GM12865 (cell line): ENCODE measurements around the gene SLC49A4.

Experiments used
- DNase-seq: peaks from one replicate; pipeline ENCODE4 v3.0.0; 2010; ENCODE audit warnings: low read depth
- H3K4me3 ChIP-seq: 2 replicates; pipeline ENCODE4 v1.5.1; 2011; ENCODE audit warnings: mild to moderate bottlenecking, low read depth, low read length, control low read depth
- TF ChIP-seq, protein P1 (sequence below): IDR thresholded peaks from 2 replicates; pipeline ENCODE4 v1.5.1; 2011; ENCODE audit warnings: low read length, control low read depth, low read depth, inconsistent platforms; ENCODE audit not compliant: insufficient read depth; ENCODE audit errors: missing control alignments

The SLC49A4 gene

DNA sequence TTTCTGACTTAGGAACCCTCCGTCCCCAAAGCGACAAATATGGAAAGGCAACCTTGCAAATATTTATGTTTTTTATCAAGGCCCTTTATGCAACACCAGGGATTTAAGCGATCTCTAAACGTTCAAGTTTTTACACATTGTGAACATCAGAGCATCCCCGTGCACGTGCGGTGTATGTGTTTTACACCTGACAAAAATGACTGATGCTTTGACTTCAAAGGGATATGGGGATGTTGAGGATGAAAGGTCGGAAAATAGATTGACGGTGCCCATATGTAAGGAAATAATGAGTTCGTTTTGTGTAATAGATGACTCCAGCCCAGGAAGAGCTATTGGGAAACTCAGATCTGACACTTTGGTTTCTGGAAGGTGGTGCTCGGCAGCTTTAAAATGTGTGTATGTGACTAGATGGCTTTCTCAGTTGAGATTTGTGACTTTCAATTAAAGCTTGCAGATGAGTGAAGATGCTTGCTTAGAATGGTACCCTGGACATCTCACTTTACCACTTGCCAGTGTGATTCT lies 866 bp downstream of the SLC49A4 start:
- DNase-seq: no peak
- H3K4me3 ChIP-seq: peak overlapping the region; percentile 79
- TF ChIP-seq, protein P1, sequence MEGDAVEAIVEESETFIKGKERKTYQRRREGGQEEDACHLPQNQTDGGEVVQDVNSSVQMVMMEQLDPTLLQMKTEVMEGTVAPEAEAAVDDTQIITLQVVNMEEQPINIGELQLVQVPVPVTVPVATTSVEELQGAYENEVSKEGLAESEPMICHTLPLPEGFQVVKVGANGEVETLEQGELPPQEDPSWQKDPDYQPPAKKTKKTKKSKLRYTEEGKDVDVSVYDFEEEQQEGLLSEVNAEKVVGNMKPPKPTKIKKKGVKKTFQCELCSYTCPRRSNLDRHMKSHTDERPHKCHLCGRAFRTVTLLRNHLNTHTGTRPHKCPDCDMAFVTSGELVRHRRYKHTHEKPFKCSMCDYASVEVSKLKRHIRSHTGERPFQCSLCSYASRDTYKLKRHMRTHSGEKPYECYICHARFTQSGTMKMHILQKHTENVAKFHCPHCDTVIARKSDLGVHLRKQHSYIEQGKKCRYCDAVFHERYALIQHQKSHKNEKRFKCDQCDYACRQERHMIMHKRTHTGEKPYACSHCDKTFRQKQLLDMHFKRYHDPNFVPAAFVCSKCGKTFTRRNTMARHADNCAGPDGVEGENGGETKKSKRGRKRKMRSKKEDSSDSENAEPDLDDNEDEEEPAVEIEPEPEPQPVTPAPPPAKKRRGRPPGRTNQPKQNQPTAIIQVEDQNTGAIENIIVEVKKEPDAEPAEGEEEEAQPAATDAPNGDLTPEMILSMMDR: no peak

DNA sequence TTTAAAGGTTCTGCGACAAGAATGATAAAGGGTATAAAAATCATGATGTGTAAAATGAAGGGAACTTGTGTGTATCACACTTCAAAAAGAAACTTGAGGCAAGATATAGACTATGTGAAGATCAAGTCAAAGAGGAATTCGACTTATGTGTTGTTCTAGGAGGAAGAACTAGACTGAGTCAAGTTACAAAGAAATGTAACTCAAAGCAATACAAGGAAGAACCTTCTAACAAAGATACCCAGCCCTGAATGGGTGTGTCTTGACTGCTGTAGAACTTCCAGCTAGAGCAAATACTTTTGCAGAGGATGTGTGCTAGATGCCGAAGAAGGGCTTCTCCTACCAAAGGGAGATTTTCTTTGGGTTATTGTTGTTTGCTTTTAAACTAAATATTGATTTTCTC lies 2.4 kb downstream of the SLC49A4 start:
- H3K4me3 ChIP-seq: no peak overlapping the region
- TF ChIP-seq, protein P1: no peak
- no peak for DNase-seq

DNA sequence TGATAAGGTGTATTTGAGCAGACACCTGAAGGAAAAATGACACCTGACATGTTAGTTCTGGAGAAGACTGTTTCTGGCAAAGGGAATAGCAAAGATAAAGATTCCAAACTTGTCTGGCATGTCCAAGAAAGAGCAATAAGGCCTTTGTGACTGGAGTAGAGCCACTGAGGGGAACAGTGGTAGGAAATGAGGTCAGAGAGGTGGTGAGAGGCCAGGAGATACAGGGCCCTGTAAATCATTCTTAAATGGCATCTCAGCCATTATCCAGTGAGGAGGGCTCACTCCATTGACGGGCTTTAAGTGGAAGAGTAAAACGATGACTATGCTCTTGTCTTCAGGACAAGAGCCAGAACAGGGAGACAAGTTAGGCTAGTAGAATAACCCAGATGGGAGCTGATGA lies 4.5 kb downstream of the SLC49A4 start:
- TF ChIP-seq, protein P1: no peak
- H3K4me3 ChIP-seq: no peak overlapping the region
- no peak for DNase-seq

DNA sequence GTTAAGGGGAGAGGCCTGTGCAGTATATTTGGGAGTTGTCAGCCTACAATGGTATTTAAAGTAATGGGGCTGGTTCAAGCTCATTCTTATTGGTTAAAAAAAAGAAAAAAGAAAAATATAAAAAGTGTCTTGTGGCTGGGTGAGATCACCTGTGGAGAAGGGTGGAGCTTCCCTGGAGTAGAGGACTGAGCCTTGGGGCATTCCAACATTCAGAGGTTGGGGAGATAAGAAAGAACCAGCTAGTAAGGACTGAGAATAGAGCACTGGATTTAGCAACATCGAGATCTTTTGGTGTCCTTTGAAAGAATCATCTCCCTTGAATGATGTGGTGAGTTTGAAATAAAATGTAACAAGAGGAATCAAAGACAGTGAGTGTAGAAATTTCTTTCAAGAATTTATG lies 5.2 kb downstream of the SLC49A4 start:
- TF ChIP-seq, protein P1: no peak
- DNase-seq: no peak
- no peak overlapping the region for H3K4me3 ChIP-seq

DNA sequence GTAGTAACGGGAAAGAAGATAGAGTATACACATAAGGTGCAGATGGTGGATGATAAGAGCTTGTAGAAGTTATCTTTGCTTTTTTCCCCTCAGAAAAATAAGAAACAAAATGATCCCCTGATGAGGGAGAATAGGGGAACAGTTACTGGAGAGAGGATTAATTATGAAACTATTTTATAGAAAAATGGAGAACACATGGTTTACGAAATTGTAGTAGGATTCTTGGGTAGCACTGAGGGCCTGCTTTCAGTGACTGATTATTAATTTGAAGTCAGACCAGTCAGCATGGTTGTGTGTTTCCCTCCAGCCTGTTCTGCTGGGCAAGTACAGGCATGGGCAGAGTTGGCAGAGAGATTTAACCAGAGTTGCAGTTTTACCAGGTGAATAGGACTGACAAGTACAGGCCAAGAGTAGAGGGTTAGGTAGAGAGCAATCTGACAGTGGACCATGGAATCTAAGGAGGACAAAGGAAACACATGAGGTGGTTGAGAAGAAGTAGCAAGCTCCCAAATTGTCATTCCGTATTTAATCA lies 5.9 kb downstream of the SLC49A4 start:
- no peak for DNase-seq
- TF ChIP-seq, protein P1: no peak
- H3K4me3 ChIP-seq: no peak overlapping the region

DNA sequence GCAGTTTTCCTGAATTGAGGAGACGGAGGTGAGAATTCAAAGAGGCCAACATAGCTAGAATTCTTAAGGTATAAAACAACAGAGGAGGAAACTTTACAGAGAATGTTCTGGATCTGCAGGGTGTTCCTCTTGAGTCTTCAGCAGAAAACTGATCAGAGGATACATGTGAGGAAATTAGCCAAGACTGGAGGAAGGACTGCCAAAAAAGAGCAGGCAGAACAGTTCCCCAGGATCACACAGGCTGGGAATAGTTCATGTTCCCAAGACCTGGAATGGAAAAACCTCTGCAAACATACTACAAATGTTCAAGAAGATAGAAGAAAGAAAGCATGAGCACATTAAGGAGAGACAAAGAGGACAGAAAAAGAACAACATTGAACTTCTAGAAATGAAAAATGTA lies 7.5 kb downstream of the SLC49A4 start:
- TF ChIP-seq, protein P1: no peak
- no peak for DNase-seq
- H3K4me3 ChIP-seq: no peak overlapping the region

DNA sequence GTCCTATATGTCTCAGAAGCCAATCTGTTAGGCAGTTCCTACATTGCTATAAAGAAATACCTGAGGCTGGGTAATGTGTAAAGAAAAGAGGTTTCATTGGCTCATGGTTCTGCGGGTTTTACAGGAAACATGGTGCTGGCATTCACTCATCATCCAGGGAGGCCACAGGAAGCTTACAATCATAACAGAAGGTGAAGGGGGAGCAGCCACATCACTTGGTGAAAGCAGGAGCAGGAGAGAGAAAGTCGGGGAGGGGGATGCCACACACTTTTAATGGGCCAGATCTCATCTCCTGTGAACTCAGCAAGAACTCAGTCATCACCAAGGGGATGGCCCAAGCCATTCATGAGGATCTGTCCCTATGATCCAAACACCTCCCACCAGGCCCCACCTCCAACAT lies 9.1 kb downstream of the SLC49A4 start:
- no peak for DNase-seq
- TF ChIP-seq, protein P1: no peak
- H3K4me3 ChIP-seq: no peak overlapping the region
